Measurements from ENCODE around the gene PGGHG.

- TF ChIP-seq CTCF (conservative IDR thresholded peaks at IDR 0.05 in 1 of 2, IDR thresholded peaks at IDR 0.05 in 1 of 2; ENCODE audit: extremely low read depth in 1 of 2, insufficient read depth in 1 of 2, low read depth in 1 of 2, low read length in 2 of 2) (no peak), EZH2 (IDR thresholded peaks at IDR 0.05; ENCODE audit: borderline replicate concordance, low read length) (no peak)
These were observed 3.7 kb upstream of the PGGHG start for GRCh38 chr11:285021-285893.
